CD4-positive, alpha-beta T cell (primary cell): ENCODE data around the gene NHS. TPM values are rescaled to one million over a fixed set of nuclear protein-coding genes. Genes with fewer than 3 reads are reported as not detected.

Source experiments
- ATAC-seq: fragments of 200-7000 bp; cut with Tn5 transposase; one replicate; pipeline ENCODE4 v1.10.0; 2022; ENCODE audit warnings: mild to moderate bottlenecking; ENCODE audit not compliant: poor library complexity
- CTCF ChIA-PET: fragments of 350-600 bp; sonication (Branson Sonifier 250); formaldehyde crosslinking; loops from one replicate; lab custom pipeline; 2021; ENCODE audit warnings: antibody characterized with exemption, inconsistent platforms; lab: Charles Lee
- POLR2A ChIA-PET: fragments of 350-600 bp; sonication (Branson Sonifier 250); formaldehyde crosslinking; loops from one replicate; lab custom pipeline; 2021; ENCODE audit warnings: antibody characterized with exemption, inconsistent platforms; lab: Charles Lee
- DNase-seq, 14 experiments: peaks; one replicate each; pipeline ENCODE4 v3.0.0-alpha.2; 2013 to 2020; ENCODE audit warnings: mixed read lengths in 2 of 14
- H3K27ac ChIP-seq, 2 donors: one replicate each; pipeline versions ENCODE4 v1.5.1 to v1.7.0; 2013; ENCODE audit warnings: low read length in 2 of 2, low read depth in 1 of 2, mild to moderate bottlenecking in 1 of 2
- H3K27me3 ChIP-seq, 2 experiments: 1 replicate in 1 of 2; 2 replicates in 1 of 2; pipeline versions ENCODE4 v1.6.1 to v1.7.0; 2013; ENCODE audit warnings: low read length in 2 of 2, control low read depth in 1 of 2, mild to moderate bottlenecking in 1 of 2, moderate library complexity in 1 of 2; ENCODE audit not compliant: insufficient read depth in 2 of 2, control insufficient read depth in 1 of 2
- H3K36me3 ChIP-seq: one replicate; pipeline ENCODE4 v1.6.1; 2013; ENCODE audit warnings: low read length, control low read depth; ENCODE audit not compliant: insufficient read depth
- H3K4me1 ChIP-seq: one replicate; pipeline ENCODE4 v1.6.1; 2013; ENCODE audit warnings: low read length, control low read depth; ENCODE audit not compliant: insufficient read depth
- H3K4me3 ChIP-seq: one replicate; pipeline ENCODE4 v1.5.1; 2013; ENCODE audit warnings: mild to moderate bottlenecking, low read length, moderate library complexity
- H3K9me3 ChIP-seq, 2 experiments: 1 replicate in 1 of 2; 2 replicates in 1 of 2; pipeline versions ENCODE4 v1.6.1 to v1.7.0; 2013; ENCODE audit warnings: low read length in 2 of 2, mild to moderate bottlenecking in 2 of 2, control low read depth in 1 of 2, moderate library complexity in 1 of 2; ENCODE audit not compliant: control insufficient read depth in 1 of 2, insufficient read depth in 1 of 2
- H3K27ac Mint-ChIP-seq: one replicate; pipeline ENCODE4 v1.8.0; 2020; ENCODE audit warnings: mixed read lengths
- H3K27me3 Mint-ChIP-seq: one replicate; pipeline ENCODE4 v1.8.0; 2021; ENCODE audit warnings: mixed read lengths
- H3K36me3 Mint-ChIP-seq: one replicate; pipeline ENCODE4 v1.8.0; 2021; ENCODE audit warnings: low read depth, mixed read lengths
- H3K4me1 Mint-ChIP-seq: one replicate; pipeline ENCODE4 v1.8.0; 2021; ENCODE audit warnings: low read depth, mixed read lengths
- H3K4me3 Mint-ChIP-seq: one replicate; pipeline ENCODE4 v1.8.0; 2020; ENCODE audit warnings: mild to moderate bottlenecking, mixed read lengths
- H3K9me3 Mint-ChIP-seq: one replicate; pipeline ENCODE4 v1.8.0; 2020; ENCODE audit warnings: mixed read lengths
- intact Hi-C, 2 experiments: fragments of 100-400 bp; cut with DNase I in 1 of 2; cut with micrococcal nuclease in 1 of 2; formaldehyde crosslinking; loops; one replicate each; pipeline versions ENCODE4 v1.15.1 to v1.9.0; 2023 to 2025; cut with DNase I, micrococcal nuclease
- total RNA-seq, 174 experiments: library from RNA in 2 of 174; stranded (reverse) in 2 of 174; gene quantifications; one replicate each; pipeline ENCODE4 v1.2.3 and lab custom pipeline; 2021 to 2026
- TF ChIP-seq, protein P1 (sequence below): fragments of 200-600 bp; IDR thresholded peaks from one replicate; pipeline ENCODE4 v1.8.0; 2022; ENCODE audit warnings: antibody characterized with exemption, mild to moderate bottlenecking

Gene NHS
- total RNA-seq, 2 experiments from 2014 or later: 0.36 to 0.53 TPM

DNA sequence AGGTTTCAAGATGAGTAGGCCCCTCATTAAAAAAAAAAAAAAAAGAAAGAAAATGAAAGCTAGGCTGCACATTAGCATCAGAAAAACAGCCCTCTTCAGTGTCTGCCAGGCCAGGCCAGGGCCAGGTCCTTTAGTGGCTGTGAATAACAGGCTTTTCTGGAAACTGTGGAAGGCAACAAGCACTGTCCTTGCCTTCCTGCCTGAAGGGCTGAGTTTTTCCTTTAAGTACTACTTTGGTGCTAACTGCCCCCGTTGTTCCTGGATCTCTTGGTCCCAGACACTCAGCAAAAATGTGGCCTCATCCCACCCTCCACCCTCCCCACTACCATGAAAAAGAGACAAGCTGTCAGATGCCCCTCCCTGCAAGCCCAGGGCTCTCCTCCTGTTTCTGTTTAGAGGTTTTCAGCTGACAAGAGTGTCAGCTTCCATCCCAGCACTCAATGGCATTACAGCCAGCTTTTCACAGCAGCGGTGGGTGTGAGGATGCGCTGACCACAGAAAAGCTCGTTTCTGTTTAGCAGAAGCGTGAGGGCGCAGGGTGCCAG lies 174.2 kb downstream of the NHS start:
- ATAC-seq: no peak
- CTCF ChIA-PET: no interaction called here
- no peak overlapping the region for H3K27ac ChIP-seq

DNA sequence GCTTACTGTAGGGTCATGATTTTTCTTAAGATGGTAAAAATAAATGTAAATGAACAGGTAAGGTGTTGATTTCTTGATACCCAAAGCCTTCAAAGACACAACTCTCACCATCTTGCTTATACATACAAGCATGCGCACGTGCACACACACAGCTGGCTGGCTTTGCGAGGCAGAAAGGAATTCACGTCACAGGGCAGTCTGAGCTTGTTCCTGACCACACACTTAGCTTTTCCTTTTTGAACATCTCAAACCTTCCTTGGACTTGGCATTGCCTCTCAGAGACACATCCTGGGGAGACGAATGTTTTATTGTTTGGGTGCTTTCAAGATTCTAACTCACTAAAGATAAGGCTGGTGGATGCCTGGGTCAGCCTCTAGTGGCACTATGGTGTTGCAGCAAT lies 175.0 kb downstream of the NHS start:
- no peaks in the 10 kb centered on the region for H3K4me1 Mint-ChIP-seq
- no peak overlapping the region for H3K27ac ChIP-seq
- H3K27me3 Mint-ChIP-seq: no peaks in the 10 kb centered on the region
- H3K9me3 ChIP-seq: no peaks in the 10 kb centered on the region
- no peaks in the 10 kb centered on the region for H3K4me1 ChIP-seq
- H3K27ac Mint-ChIP-seq: no peak overlapping the region
- no peaks in the 10 kb centered on the region for H3K27me3 ChIP-seq
- TF ChIP-seq, protein P1, sequence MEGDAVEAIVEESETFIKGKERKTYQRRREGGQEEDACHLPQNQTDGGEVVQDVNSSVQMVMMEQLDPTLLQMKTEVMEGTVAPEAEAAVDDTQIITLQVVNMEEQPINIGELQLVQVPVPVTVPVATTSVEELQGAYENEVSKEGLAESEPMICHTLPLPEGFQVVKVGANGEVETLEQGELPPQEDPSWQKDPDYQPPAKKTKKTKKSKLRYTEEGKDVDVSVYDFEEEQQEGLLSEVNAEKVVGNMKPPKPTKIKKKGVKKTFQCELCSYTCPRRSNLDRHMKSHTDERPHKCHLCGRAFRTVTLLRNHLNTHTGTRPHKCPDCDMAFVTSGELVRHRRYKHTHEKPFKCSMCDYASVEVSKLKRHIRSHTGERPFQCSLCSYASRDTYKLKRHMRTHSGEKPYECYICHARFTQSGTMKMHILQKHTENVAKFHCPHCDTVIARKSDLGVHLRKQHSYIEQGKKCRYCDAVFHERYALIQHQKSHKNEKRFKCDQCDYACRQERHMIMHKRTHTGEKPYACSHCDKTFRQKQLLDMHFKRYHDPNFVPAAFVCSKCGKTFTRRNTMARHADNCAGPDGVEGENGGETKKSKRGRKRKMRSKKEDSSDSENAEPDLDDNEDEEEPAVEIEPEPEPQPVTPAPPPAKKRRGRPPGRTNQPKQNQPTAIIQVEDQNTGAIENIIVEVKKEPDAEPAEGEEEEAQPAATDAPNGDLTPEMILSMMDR: no peak
- no peaks in the 10 kb centered on the region for H3K36me3 ChIP-seq
- CTCF ChIA-PET: no interaction called here
- H3K4me3 ChIP-seq: no peak overlapping the region
- DNase-seq (no peak), ATAC-seq (no peak)
- POLR2A ChIA-PET: no interaction called here
- no peaks in the 10 kb centered on the region for H3K36me3 Mint-ChIP-seq
- H3K9me3 Mint-ChIP-seq: no peaks in the 10 kb centered on the region
- intact Hi-C loops: no loop called here
- H3K4me3 Mint-ChIP-seq: no peak overlapping the region

More for the DNA sequence above, 174.2 kb downstream of the NHS start:
- no peak overlapping the region for H3K4me3 ChIP-seq
- POLR2A ChIA-PET: no interaction called here
- H3K27me3 ChIP-seq: no peaks in the 10 kb centered on the region
- H3K36me3 Mint-ChIP-seq: no peaks in the 10 kb centered on the region
- DNase-seq: peak in 1 of 14 experiments; percentile 13
- no peaks in the 10 kb centered on the region for H3K4me1 ChIP-seq
- H3K9me3 Mint-ChIP-seq: no peaks in the 10 kb centered on the region
- no peaks in the 10 kb centered on the region for H3K36me3 ChIP-seq
- no peaks in the 10 kb centered on the region for H3K9me3 ChIP-seq
- intact Hi-C loops: no loop called here
- no peak overlapping the region for H3K27ac Mint-ChIP-seq
- no peak overlapping the region for H3K4me3 Mint-ChIP-seq
- H3K27me3 Mint-ChIP-seq: no peaks in the 10 kb centered on the region
- H3K4me1 Mint-ChIP-seq: no peaks in the 10 kb centered on the region
- TF ChIP-seq, protein P1: no peak

DNA sequence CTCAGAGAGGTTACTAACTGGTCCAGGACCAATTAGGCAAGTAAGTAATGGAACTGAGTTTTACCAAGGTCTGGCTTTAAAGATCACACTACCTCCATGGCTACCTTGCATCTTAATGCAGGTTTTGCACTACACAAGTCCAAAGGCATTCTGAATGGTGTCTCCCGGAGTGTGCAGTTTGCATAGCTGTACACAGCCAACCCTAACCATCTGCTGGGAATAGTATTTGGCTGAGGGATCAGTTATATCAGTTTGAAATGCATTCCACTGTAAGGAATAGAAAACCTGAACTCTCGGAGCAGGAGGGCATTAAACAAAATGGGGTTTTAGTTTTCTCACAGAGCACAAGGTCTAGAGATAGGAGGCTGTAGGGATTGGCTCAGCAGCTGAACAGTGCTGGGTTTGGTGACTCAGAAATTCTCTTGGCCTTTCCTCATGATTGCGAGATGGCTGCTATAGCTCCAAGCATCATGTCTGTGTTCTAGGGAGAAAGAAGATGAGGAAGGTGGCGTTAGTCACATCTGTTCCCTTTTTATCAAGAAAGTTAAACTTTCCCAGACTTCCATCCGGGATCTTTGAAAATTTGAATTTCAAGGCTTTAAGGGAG lies 177.1 kb downstream of the NHS start:
- CTCF ChIA-PET: no interaction called here
- POLR2A ChIA-PET: no interaction called here
- no peaks in the 10 kb centered on the region for H3K36me3 Mint-ChIP-seq
- H3K27ac ChIP-seq: no peak overlapping the region
- no peaks in the 10 kb centered on the region for H3K36me3 ChIP-seq
- intact Hi-C loops: no loop called here
- no peak overlapping the region for H3K4me3 ChIP-seq
- H3K4me1 ChIP-seq: no peaks in the 10 kb centered on the region
- H3K4me1 Mint-ChIP-seq: no peaks in the 10 kb centered on the region
- H3K27me3 ChIP-seq: no peaks in the 10 kb centered on the region
- H3K9me3 Mint-ChIP-seq: no peaks in the 10 kb centered on the region
- no peak for DNase-seq
- no peak overlapping the region for H3K4me3 Mint-ChIP-seq
- H3K9me3 ChIP-seq: no peaks in the 10 kb centered on the region
- no peaks in the 10 kb centered on the region for H3K27me3 Mint-ChIP-seq
- H3K27ac Mint-ChIP-seq: no peak overlapping the region
- ATAC-seq: no peak
- TF ChIP-seq, protein P1: no peak
